GM19035 (cell line): ENCODE data around the gene PRRT4.

Experiments
- ATAC-seq: cut with Tn5 transposase; IDR thresholded peaks from one replicate; pipeline ENCODE4 v1.9.1; 2021; ENCODE audit not compliant: unreplicated experiment

The PRRT4 gene

GRCh38 chr7:128361411-128362379, at the start of gene PRRT4:
PRRT4 (minus strand) TSS chr7:128361690.
- ATAC-seq: no peak

DNA sequence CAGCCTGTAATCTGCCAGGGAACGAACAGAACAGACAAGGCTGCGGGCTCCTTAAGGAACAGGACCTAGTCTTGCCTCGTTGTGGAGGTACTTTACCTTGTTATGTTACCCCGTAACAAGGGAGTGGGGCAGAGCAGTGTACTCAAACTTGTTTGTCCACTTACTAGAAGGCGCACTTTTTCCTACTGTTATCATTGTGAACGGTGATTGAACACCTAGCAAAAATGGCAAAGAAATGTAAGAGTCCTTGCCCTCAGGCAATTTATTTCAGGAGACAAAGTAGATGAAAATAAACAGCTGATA, 48.9 kb upstream of the PRRT4 start:
- ATAC-seq: no peak

- ATAC-seq: peak; percentile 84
Observed at GRCh38 chr7:128409596-128410450, 48.3 kb upstream of the PRRT4 start, which contains the start of gene IMPDH1. IMPDH1 (minus strand) TSS chr7:128409982; CDS start chr7:128409901, 81 bp downstream.

- ATAC-seq: no peak
Observed at GRCh38 chr7:128408709-128409595, 47.5 kb upstream of the PRRT4 start.

DNA sequence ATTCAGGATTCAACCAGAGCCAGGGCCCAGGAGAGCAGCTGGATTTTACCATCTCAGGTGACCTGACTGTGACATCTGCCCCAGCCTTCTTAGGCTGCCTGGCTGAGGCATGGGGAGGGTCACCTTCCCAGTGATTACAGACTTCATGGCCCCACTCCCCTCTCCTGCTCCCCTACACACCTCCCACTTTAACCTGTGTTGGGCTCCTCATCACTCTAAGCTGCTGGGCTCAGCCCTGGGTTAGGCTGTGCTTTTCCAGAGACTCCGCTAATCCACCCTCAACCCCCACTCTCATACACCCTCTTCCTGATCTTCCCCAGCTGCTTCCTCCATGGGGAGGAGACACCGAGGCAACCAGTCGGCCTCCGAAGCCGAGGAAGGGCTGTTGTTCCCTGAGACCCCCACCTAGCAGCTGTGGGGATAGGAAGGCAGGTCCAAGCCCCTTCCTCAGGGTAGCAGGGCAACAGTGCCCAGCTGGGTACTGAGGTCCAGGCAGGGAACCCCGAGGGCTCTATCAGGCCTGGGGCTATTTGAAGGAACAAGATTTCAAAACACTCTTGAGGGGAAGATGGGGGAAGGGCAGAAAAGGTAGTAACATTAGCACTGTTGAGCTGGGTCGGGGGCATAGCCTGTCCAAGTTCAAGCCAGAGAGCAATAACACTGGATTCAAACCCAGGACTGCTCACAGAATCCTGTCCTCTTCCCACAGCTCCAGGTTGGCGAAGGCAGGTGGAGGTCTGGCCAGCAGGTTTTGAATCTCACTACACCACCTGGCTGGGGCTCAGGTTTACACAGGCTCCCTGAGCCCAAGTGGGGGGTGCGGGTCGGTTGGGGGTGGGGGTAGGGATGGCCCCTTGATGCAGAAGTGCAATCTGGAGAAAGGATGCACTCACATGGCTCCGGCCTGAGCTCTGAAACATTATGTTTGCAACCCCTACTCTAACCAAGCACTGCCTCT, 46.5 kb upstream of the PRRT4 start:
- ATAC-seq: no peak

- ATAC-seq: no peak
Observed at GRCh38 chr7:128407233-128407589, 45.7 kb upstream of the PRRT4 start.

DNA sequence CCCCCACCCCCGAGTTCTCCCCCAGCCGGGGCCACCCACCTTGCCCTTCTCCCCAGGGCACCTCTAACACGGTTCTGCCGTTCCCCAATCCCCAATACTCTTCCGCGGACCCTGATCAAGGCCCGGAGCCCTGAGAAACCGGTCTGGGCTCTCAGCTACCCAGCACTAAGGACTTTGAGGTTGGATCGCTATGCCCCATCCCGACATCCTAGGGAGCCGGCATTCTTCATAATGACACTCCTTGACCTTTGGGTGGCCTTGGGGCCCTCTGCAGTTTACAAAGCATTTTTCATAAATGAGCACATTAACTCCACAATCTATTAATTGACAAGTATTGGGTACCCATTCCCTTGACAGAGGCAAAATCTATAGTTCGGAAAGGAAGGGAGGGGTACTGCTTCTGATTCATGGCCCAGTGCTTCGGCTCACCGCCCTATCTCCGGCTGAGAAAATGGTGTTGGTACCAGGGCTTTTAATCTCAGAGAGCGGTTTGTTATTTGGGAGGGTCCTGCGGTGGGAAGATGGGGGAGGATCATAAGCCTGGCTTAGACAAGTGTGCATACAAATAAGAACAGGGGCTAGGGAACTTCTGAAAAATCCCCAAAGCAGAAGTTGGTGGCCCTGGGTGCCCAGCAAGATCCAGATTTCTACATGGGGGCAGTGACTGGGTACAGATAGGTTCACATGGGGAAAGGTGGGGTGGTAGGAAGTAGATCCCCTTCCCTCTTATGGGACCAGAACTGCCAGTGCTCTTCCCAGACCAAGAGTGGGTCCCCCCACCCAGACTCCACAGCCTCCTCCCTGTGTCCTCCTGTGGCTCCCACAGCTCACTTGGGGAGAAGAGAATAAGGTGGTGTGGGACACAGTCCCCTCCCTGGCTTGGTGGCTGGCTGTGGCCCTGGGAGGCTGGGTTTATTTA, 45.1 kb upstream of the PRRT4 start:
- no peak for ATAC-seq

DNA sequence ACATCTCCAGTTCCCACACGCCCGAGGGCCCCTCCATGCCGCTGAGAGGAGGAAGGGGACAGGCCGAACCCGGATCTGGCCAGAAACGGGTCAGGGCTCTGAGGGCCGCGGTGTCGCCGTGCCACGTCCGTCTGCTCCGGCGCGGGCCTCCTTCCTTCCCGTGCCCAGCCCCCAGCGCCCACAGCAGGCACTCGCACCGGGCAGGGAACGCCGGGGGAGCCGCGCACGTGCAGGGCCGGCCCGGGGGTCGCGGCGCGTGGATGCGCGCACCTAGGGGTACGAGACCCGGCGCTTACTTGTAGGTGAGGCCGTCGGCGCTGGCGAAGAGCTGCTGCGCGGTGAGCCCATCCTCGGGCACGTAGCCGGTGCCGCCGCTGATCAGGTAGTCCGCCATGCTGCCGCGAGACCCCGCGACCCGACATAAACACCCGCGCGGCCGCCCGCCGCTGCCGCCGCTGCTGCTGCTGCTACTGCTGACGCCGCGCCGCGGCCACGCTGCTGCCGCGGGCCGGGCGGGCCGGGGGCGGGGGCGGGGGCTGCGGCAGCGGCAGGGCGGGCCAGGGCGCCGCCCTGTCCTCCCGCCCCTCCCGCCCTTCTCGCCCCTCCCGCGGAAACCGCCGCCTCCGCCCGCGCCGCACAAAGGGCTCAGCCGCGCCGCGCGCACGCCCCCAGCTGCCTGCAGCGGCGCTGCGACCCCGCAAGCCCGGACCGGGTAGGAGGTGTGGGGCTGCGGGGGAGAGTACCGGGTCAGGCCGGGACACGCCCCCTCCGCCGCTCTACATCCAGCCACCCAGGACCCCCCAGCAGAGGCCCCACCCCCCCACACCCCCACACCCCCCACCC, 44.2 kb upstream of the PRRT4 start:
- no peak for ATAC-seq

DNA sequence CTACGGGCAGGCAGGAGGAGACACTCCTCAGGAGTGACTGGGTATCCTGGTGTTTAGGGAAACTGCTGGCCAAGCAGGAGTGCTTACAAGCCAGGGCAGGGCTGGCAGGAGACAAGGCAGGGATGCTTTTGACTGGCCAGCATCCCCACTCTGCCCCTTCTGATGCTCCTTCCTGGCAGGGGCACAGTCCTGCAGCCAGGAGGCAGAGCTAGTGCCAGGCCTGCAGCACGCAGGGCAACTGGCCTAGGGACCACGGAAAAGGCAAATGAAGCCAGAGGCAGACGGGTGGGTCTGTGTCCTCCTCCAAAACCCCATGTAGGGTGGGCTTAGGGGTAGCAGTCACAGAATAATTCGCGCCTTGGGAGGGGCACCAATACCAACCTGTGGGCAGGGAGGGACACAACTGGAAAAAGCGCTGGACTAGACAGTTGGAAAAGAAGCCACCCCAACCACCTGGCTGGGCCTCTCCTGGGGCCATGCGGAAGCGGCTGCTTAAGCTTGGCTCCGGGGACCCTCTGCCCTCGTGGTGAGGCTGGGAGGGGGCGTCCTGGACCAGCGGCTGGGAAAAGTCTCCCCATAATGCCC, 43.5 kb upstream of the PRRT4 start:
- no peak for ATAC-seq

GRCh38 chr7:128404143-128404681, 42.7 kb upstream of the PRRT4 start:
- no peak for ATAC-seq

GRCh38 chr7:128403676-128404075, 42.2 kb upstream of the PRRT4 start:
- no peak for ATAC-seq

- ATAC-seq: no peak
Observed at GRCh38 chr7:128402356-128402755, 40.9 kb upstream of the PRRT4 start.

- no peak for ATAC-seq
Observed at GRCh38 chr7:128400566-128400965, 39.1 kb upstream of the PRRT4 start.

- ATAC-seq: no peak
Observed at GRCh38 chr7:128399991-128400390, 38.5 kb upstream of the PRRT4 start.

DNA sequence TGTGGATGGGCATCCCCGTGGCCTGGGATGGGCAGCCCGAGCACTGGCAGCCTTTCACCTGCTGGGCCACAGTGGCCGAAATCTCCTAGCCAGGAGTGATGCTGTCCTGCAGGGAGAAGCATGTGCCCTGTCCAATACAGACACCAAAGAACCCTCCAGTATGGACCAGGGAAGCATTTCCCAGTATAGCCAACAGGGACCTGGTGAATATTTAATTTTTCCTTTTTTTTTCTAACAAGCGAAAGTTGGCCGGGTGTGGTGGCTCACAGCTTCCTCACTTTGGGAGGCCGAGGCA, 37.3 kb upstream of the PRRT4 start:
- peak; percentile 25 for ATAC-seq

DNA sequence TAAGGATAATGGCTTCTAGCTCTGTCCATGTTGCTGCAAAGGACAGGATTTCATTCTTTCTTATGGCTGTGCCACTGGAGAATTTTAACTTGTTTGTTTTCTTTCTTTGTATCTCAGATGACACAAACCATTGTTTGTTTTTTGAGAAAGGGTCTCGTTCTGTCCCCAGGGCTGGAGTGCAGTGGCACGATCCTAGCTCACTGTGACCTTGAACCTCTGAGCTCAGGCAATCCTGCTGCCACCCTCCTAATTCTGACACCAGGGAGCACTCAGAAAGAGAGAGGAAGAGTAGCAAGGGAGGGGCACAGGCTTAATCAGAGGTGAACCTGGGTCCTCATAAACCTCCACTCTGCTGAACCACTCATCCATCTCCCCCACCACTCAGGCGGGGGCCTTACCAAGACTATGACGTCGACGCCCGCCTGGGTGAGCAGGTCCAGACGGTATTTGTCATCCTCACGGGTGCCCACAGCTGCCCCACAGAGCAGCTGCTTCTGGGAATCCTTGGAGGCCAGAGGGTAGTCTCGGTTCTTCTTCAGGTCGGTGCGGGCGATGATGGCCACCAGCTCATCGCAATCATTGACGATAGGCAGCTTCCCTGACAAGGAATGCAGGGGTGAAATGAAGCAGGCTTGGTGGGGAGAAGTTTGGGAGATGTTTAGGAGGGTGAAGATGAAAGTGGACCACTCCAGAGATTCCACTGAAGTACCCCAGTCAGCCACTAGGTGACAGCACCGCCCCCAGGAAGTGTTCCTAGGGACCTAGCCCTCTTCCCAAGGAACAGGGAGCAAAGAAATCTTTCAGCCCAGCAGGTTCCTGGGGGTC, 36.7 kb upstream of the PRRT4 start:
- ATAC-seq: peak; percentile 56

GRCh38 chr7:128396357-128396756, 34.9 kb upstream of the PRRT4 start:
- no peak for ATAC-seq
